Uterus (tissue), 2 donors: ENCODE measurements around the gene SEC31B.

Experiments used
- CTCF ChIP-seq, 4 experiments: fragments of 200-600 bp in 2 of 4; fragments of 450-650 bp in 2 of 4; sonication (generic) in 2 of 4; IDR thresholded peaks; one replicate each; pipeline ENCODE4 v1.5.1; 2016 to 2019; ENCODE audit warnings: antibody characterized with exemption in 4 of 4, mild to moderate bottlenecking in 2 of 4, moderate library complexity in 1 of 4
- POLR2A ChIP-seq, 2 donors: fragments of 450-650 bp; IDR thresholded peaks; one replicate each; pipeline ENCODE4 v1.6.1; 2016; ENCODE audit warnings: antibody characterized with exemption in 2 of 2, mild to moderate bottlenecking in 1 of 2, moderate library complexity in 1 of 2

GRCh38 chr10:100529475-100530298 is 10.0 kb upstream of the SEC31B start, which contains the start of gene NDUFB8:
- TF ChIP-seq CTCF (IDR thresholded peaks at IDR 0.05) (peak in 2 of 4 experiments; percentile 11 to 36), POLR2A (IDR thresholded peaks at IDR 0.05) (peak in 1 of 2 donors; percentile 38)
